ENCODE measurements around the gene ARV1. TPM values are rescaled to one million over a fixed set of nuclear protein-coding genes. Genes with fewer than 3 reads are reported as not detected.

The ARV1 gene
- total RNA-seq, 1 donor from 2014 or later: 18.7 TPM

DNA sequence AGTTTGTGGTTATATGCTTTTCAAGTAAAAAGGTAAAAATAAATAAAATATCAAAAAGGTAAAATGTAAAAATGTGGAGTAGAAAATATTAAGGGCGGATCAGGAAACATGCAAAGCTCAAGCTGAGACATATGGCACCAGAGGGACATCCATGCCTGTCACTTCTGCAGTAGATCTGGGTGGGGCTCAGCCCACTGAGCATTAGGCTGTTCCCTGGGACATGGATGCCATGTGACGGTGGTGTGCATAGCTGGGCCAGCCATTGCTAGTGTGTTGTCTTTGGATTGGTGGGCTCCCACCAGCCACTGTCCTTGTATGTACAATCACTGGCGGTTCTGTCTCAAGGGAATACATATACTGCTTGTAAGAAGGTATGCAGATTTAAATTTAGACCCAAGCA, 3.3 kb upstream of the ARV1 start:
- no peak for DNase-seq (ENCODE audit: extremely low spot score in 2 of 2)
- TF ChIP-seq CTCF (IDR thresholded peaks at IDR 0.05) (no peak), POLR2A (IDR thresholded peaks at IDR 0.05) (no peak), POLR2AphosphoS5 (IDR thresholded peaks at IDR 0.05; ENCODE audit: insufficient read depth in 1 of 2, low read depth in 1 of 2) (no peak)
- Histone ChIP-seq H3K9me3 (no peaks in the 10 kb centered on the region), H3K36me3 (peaks cover 0 to 8% of the 10 kb centered on the region in 2 donors), H3K4me3 (no peak overlapping the region), H3K27me3 (no peaks in the 10 kb centered on the region), H3K27ac (no peak overlapping the region), H3K4me1 (peaks cover 27% of the 10 kb centered on the region)
- intact Hi-C loops (cut with DNase I): no loop called here

DNA sequence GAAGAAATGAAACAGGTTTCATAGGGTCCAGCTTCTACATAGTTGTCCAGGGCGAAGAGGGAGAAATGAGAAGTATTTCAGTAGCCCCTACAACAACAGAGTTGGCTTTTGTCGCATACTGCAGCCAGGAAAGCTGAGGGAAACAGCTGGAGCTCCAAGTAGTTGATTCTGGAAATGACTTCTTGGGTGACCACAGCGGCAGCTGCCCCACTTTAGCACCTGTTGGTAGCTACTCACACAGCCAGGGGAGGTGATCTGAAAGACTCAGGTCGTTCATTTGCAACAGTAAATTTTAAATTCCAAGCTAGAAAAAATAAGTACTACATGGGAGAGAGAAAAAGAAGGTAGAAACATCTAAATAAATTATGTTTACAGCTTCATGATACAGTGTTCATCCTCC, 2.5 kb upstream of the ARV1 start:
- peaks cover 27% of the 10 kb centered on the region for H3K4me1 ChIP-seq
- intact Hi-C loops (cut with DNase I): no loop called here
- no peaks in the 10 kb centered on the region for H3K9me3 ChIP-seq

GRCh38 chr1:230976825-230977747, 1.8 kb upstream of the ARV1 start:
- DNase-seq (ENCODE audit: extremely low spot score in 2 of 2): no peak
- Histone ChIP-seq H3K4me1 (peaks cover 27% of the 10 kb centered on the region), H3K27ac (peak overlapping the region; percentile 58), H3K4me3 (peak overlapping the region in 1 of 2 donors; percentile 86), H3K36me3 (peaks cover 0 to 8% of the 10 kb centered on the region in 2 donors), H3K9me3 (no peaks in the 10 kb centered on the region), H3K27me3 (no peaks in the 10 kb centered on the region)
- intact Hi-C loops (cut with DNase I): no loop called here
- TF ChIP-seq CTCF (IDR thresholded peaks at IDR 0.05): no peak
- peak in 1 of 2 donors; percentile 26 for TF ChIP-seq POLR2AphosphoS5 (IDR thresholded peaks at IDR 0.05; ENCODE audit: insufficient read depth in 1 of 2, low read depth in 1 of 2)

More for the DNA sequence above, 2.5 kb upstream of the ARV1 start:
- Histone ChIP-seq H3K4me3 (no peak overlapping the region), H3K36me3 (peaks cover 0 to 8% of the 10 kb centered on the region in 2 donors), H3K27me3 (no peaks in the 10 kb centered on the region), H3K27ac (no peak overlapping the region)
- TF ChIP-seq CTCF (IDR thresholded peaks at IDR 0.05) (no peak), POLR2A (IDR thresholded peaks at IDR 0.05) (no peak), POLR2AphosphoS5 (IDR thresholded peaks at IDR 0.05; ENCODE audit: insufficient read depth in 1 of 2, low read depth in 1 of 2) (no peak)
- DNase-seq (ENCODE audit: extremely low spot score in 2 of 2): no peak

GRCh38 chr1:230977761-230978490, 968 bp upstream of the ARV1 start:
- H3K4me1 ChIP-seq: peaks cover 27% of the 10 kb centered on the region
- H3K4me3 ChIP-seq: peak overlapping the region; percentile 79 to 86
- no peaks in the 10 kb centered on the region for H3K27me3 ChIP-seq
- H3K9me3 ChIP-seq: no peaks in the 10 kb centered on the region
- H3K27ac ChIP-seq: peak overlapping the region; percentile 58
- TF ChIP-seq POLR2AphosphoS5 (IDR thresholded peaks at IDR 0.05; ENCODE audit: insufficient read depth in 1 of 2, low read depth in 1 of 2): no peak
- no peak for TF ChIP-seq POLR2A (IDR thresholded peaks at IDR 0.05)
- TF ChIP-seq CTCF (IDR thresholded peaks at IDR 0.05): no peak
- DNase-seq (ENCODE audit: extremely low spot score in 2 of 2): no peak
- intact Hi-C loops (cut with DNase I): no loop called here
- peaks cover 0 to 8% of the 10 kb centered on the region in 2 donors for H3K36me3 ChIP-seq

All from vagina (tissue), 2 donors.